ENCODE data around the gene MED22.

The MED22 gene

GRCh38 chr9:133356391-133357091, 8.6 kb upstream of the MED22 start, which contains the start of the genes SURF1 and SURF2:
Gene SURF1 (minus strand): TSS chr9:133356487. CDS start chr9:133356453, 34 bp downstream.
Gene SURF2 (plus strand): TSS chr9:133356550. CDS start chr9:133356593, 43 bp downstream.
- in situ Hi-C loops (cut with MboI; ENCODE audit: low sequenced_read_pairs): no loop called here

GRCh38 chr9:133355881-133356357, 8.0 kb upstream of the MED22 start:
- in situ Hi-C loops (cut with MboI; ENCODE audit: low sequenced_read_pairs): no loop called here

DNA sequence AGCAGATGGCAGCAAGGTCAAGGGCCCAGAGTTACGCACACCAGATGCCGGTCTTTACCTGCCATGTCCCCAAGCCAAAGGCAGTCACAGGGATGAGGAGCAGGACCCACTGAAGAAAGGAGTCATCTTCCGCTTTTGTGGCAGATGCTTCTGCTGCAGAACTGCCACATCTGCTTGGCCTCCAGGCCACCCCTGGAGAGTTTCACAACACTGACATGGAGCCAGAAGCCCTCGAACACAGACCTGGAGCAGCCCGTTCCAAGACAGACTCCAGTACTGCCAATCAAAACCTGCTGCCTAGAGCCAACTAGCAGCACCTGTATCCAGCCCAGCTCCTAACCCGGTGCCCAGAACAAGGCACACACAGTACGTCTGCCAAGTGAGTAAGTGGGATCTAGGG, 6.8 kb upstream of the MED22 start:
- in situ Hi-C loops (cut with MboI; ENCODE audit: low sequenced_read_pairs): no loop called here

GRCh38 chr9:133353548-133353947, 5.6 kb upstream of the MED22 start:
- in situ Hi-C loops (cut with MboI; ENCODE audit: low sequenced_read_pairs): no loop called here

DNA sequence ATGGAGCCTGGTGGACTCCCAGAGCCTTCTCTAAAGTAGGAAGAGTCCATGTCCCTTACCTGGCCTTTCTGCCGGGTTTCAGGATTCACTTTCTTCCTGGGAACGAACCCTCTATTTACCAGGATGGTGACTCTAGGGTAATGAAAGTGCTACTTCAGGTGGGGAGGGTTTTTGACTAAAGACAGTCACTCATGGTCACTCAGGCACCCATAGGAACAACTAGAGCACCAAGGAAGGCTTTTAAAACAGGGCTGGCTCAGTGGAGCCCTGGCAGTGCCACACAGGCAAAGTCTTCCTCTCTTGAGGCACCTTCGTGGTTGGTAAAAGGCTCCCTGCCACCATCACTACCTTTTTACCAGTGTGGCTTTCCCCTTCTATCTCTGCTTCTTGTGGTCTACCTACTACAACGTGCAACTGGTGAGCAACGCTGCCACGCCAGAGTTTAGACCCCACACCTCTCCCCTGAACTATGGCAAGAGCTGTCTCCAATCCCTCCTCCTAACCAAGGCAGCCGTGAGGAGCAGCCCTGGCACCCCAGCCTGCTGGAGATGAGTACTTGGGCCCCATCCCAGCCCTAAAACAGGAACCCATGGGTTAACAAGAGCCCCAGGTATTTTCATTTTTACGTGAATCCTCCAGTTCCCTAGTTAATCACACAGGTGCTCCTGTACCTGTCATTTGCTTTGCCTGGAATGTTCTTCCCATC, 4.9 kb upstream of the MED22 start:
- in situ Hi-C loops (cut with MboI; ENCODE audit: low sequenced_read_pairs): no loop called here

DNA sequence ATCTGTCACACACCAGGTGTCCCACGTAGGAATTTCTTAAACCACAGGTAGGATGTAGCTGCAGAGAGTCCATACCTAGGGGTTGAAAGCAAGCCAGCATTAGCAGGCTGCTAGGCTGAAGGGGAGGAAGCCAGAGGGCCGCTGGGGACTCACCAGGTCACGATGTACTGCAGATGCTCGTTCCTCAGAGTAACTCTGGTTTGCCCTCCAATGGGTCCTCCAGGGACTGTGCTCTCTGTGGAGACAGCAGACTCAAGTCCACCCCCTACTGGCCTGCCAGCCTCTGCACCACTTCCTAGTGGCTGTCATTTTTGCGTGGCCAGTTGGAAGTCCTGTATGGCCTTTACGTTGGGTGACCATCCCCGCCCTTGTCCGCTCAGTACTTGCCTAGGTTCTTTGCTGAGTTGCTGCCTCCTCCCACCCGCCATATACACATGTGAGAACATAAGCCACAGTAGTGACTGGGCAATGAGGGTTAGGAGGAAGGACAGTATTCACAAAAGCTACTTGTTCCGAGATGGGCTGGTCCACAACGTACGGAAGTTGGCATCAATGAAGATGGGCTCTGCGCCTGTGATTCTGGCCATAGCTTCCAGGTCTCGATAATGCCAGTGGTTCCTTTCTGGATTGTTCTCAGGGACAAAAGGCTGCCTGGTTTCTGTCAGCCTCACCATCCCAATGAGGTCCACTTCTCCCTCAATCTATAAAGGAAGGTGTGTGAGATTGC, 4.1 kb upstream of the MED22 start:
- in situ Hi-C loops (cut with MboI; ENCODE audit: low sequenced_read_pairs): no loop called here

DNA sequence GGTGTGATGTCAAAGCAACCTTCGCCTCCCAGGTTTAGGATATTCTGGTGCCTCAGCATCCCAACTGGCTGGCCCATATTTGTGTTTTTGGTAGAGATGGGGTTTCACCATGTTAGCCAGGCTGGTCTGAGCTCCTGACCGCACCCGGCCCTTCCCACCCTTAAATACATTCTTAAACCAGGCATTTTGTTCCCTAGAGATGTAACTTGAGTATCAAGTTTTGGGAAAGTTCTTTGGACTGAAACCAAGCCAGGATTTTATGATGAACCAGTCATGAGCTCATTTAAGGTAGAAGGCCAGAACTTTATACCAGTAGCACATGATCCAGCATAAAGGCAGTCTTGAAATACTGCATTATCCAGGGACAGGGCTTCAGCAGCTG, 3.6 kb upstream of the MED22 start:
- in situ Hi-C loops (cut with MboI; ENCODE audit: low sequenced_read_pairs): no loop called here

DNA sequence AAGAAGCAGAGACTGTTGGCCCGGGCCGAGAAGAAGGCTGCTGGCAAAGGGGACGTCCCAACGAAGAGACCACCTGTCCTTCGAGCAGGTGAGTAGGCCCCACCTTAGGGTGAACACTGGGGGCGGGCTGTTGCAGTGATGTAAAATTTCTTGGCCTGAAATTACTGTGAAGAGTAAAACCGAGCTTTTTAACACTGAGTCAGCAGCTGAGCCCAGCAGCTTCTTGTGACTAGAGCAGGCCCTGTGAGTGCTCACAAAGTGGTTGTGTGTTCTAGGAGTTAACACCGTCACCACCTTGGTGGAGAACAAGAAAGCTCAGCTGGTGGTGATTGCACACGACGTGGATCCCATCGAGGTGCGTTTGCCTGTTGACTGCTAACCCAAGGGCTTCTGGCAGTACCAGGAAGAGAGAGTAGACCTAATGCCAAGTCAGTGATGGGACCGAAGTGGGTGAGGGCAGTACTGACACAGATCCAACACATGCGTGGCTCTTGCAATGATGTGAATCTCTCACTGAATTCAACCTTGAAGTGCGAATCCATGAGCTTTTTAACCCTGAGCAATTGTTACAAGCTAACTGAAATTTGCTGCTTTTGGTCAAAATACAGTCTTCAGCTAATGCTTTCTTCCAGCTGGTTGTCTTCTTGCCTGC, 2.2 kb upstream of the MED22 start:
- in situ Hi-C loops (cut with MboI; ENCODE audit: low sequenced_read_pairs): no loop called here

- in situ Hi-C loops (cut with MboI; ENCODE audit: low sequenced_read_pairs): no loop called here
Measured at GRCh38 chr9:133348718-133349573, 1.0 kb upstream of the MED22 start.

DNA sequence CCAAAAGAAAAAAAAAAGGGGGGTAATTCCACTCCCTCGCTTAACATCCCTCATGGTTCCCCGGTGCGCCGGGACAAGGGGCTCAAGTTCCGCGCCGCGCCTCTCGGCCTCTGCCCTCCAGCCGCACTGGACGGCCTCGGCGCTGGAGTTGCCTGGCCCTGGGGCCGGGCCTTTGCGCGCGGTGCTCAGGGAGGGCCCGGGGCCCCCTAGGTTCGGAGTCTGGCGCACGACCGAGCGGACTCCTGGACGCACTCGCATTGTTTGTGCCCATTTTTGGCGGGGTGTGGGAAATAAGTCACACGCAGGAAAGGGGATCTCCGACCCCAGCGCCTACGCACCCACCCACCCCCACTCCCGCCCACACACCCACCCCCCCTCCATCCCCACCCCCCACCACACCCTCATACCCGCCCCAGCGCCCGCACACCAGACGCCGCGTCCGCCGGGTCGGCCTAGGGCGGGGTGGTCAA, 381 bp downstream of the MED22 start:
- in situ Hi-C loops (cut with MboI; ENCODE audit: low sequenced_read_pairs): no loop called here

DNA sequence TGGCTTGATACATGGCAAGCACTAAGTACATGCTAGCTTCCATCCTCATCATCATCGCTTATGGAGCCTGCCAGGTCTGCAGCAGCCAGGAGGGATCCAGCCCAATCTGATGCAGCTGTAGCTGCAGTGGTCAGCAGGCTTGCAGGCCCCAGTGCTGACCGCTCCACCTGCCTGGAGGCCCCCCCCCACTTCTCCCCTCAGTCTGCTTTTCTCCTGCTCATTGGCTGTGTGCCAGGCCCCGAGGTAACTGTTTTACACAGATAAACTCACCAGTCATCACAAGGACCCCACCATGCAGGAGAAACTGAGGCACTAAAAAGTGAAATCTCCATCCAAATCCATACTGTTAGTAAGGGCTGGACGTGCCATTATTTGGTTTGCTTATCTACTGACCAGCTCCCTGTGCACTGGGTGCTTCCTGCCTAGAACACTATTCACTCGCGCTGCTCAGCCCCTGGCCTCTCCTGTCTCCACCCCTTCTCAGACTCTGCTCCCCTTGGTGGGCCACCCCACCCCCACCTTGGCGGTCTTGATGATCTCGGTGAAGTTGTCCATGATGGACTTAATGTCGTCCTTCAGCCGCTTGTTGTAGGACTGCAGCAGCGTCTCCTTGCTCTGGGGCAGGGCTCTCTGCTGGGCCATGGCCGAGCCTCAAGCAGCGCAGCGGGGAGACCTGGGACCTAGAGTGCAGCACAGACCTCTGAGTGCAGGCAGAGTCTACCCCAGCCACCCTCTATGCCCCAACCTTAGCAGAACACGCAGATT, 1.7 kb downstream of the MED22 start:
- in situ Hi-C loops (cut with MboI; ENCODE audit: low sequenced_read_pairs): no loop called here

GRCh38 chr9:133345596-133345995, 2.3 kb downstream of the MED22 start:
- in situ Hi-C loops (cut with MboI; ENCODE audit: low sequenced_read_pairs): no loop called here

GRCh38 chr9:133344979-133345378, 3.0 kb downstream of the MED22 start:
- in situ Hi-C loops (cut with MboI; ENCODE audit: low sequenced_read_pairs): no loop called here

- in situ Hi-C loops (cut with MboI; ENCODE audit: low sequenced_read_pairs): no loop called here
Measured at GRCh38 chr9:133344071-133344470, 3.9 kb downstream of the MED22 start.

- in situ Hi-C loops (cut with MboI; ENCODE audit: low sequenced_read_pairs): no loop called here
Measured at GRCh38 chr9:133342570-133342969, 5.4 kb downstream of the MED22 start.

- in situ Hi-C loops (cut with MboI; ENCODE audit: low sequenced_read_pairs): no loop called here
Measured at GRCh38 chr9:133342069-133342406, 5.9 kb downstream of the MED22 start.

DNA sequence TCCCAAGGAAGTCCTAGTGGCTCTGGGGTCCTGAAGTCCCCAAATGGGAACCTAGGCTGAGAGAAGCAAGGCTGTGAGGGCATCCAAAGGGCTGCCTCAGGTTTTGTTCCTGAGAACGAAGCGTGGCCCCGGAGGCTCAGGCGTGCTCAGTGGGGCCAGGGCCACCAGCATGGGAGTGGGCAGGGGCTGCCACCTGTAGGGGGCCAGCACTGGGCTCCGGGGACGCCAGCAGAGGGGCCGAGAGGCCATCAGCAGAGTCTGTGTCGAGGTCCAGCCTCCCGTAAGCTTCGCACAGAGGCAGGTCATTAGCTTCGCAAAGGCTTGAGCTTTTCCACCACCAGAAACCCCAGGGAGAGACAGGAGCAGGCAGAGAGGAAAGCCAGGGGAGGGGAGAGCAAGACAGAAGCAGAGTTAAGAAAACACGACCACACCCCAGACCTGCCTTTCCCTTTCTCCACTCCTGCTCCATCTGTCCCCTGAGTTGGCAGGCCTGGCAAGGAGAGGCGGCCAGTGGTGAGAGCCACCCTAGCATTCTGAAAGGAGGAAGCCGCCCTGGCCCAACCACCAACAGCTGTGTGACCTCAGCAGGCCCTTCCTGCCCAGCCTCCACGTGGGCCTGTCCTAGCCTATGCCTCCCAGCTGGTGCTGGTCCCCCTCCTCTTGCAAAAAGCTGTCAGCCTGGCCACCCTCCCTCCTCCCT, 6.4 kb downstream of the MED22 start:
- in situ Hi-C loops (cut with MboI; ENCODE audit: low sequenced_read_pairs): no loop called here

DNA sequence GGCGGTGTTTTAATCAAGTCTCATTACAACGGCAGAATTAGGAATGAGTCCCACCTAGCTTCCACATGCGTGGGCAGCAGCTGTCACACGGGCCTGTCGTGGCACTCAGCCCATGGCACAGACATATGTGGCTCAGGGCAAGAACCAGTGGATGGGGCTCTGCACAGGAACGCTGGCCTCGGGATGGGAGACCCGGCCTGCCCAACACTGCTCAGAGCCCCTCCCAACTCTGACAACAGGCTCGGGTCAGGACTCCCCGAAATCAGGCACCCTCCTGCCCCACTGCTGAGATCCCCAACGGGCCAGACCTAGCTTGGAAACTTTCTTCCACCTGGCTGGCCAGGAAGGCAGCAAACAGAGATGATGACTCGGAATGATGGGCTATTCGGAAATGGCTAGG, 7.0 kb downstream of the MED22 start:
- in situ Hi-C loops (cut with MboI; ENCODE audit: low sequenced_read_pairs): no loop called here

GRCh38 chr9:133340256-133340655, 7.7 kb downstream of the MED22 start:
- in situ Hi-C loops (cut with MboI; ENCODE audit: low sequenced_read_pairs): no loop called here

Data from HL-60/S4 (cell line).